Neuronal stem cell (in vitro differentiated cells): ENCODE results near the gene NLRC3.

Experiments used
- DNase-seq: peaks from one replicate; pipeline ENCODE4 v3.0.0-alpha.2; 2013; ENCODE audit warnings: low spot score
- H2AFZ ChIP-seq: one replicate; pipeline ENCODE4 v1.6.1; 2013; ENCODE audit warnings: mild to moderate bottlenecking, low read length, inconsistent platforms
- H2AK5ac ChIP-seq: 2 replicates; pipeline ENCODE4 v1.6.1; 2013; ENCODE audit warnings: low read depth, mild to moderate bottlenecking, inconsistent platforms, low read length, moderate library complexity, mixed read lengths
- H2BK120ac ChIP-seq: 2 replicates; pipeline ENCODE4 v1.6.1; 2013; ENCODE audit warnings: low read depth, mild to moderate bottlenecking, inconsistent platforms, low read length, moderate library complexity, mixed read lengths
- H2BK12ac ChIP-seq: one replicate; pipeline ENCODE4 v1.6.1; 2013; ENCODE audit warnings: low read length, inconsistent platforms
- H2BK15ac ChIP-seq: 2 replicates; pipeline ENCODE4 v1.6.1; 2013; ENCODE audit warnings: mild to moderate bottlenecking, low read length, inconsistent platforms, mixed read lengths
- H2BK5ac ChIP-seq: one replicate; pipeline ENCODE4 v1.6.1; 2013; ENCODE audit warnings: inconsistent platforms, mild to moderate bottlenecking, low read length, moderate library complexity
- H3K14ac ChIP-seq: one replicate; pipeline ENCODE4 v1.6.1; 2013; ENCODE audit warnings: low read length, inconsistent platforms
- H3K18ac ChIP-seq: 2 replicates; pipeline ENCODE4 v1.6.1; 2013; ENCODE audit warnings: low read length, inconsistent platforms
- H3K23ac ChIP-seq: 2 replicates; pipeline ENCODE4 v1.6.1; 2013; ENCODE audit warnings: low read depth, mild to moderate bottlenecking, mixed read lengths, low read length, inconsistent platforms; ENCODE audit not compliant: poor library complexity
- H3K27ac ChIP-seq: replicated peaks from 3 replicates; pipeline ENCODE4 v1.5.1; 2013; ENCODE audit warnings: low read length, inconsistent platforms
- H3K27me3 ChIP-seq, 3 experiments: 2 replicates each; pipeline ENCODE4 v1.6.1; 2013; ENCODE audit warnings: low read length in 3 of 3, mild to moderate bottlenecking in 2 of 3, inconsistent platforms in 1 of 3, low read depth in 1 of 3, mixed read lengths in 1 of 3, moderate library complexity in 1 of 3; ENCODE audit not compliant: control insufficient read depth in 3 of 3, insufficient read depth in 3 of 3
- H3K36me3 ChIP-seq, 2 donors: replicated peaks in 1 of 2; 2 replicates each; pipeline ENCODE4 v1.6.1; 2013; ENCODE audit warnings: low read length in 2 of 2; ENCODE audit not compliant: control insufficient read depth in 2 of 2, insufficient read depth in 2 of 2
- H3K4ac ChIP-seq: 2 replicates; pipeline ENCODE4 v1.6.1; 2013; ENCODE audit warnings: inconsistent platforms, mild to moderate bottlenecking, low read length, moderate library complexity
- H3K4me1 ChIP-seq, 2 donors: 1 replicate in 1 of 2; 2 replicates in 1 of 2; pipeline ENCODE4 v1.6.1; 2013; ENCODE audit warnings: low read length in 2 of 2, low read depth in 1 of 2; ENCODE audit not compliant: control insufficient read depth in 2 of 2, insufficient read depth in 1 of 2
- H3K4me2 ChIP-seq: one replicate; pipeline ENCODE4 v1.6.1; 2013; ENCODE audit warnings: mild to moderate bottlenecking, low read length, inconsistent platforms; ENCODE audit not compliant: insufficient read depth, poor library complexity, severe bottlenecking
- H3K4me3 ChIP-seq, 2 donors: 2 replicates each; pipeline ENCODE4 v1.5.1; 2013; ENCODE audit warnings: low read length in 2 of 2, mild to moderate bottlenecking in 2 of 2, inconsistent platforms in 1 of 2, moderate library complexity in 1 of 2
- H3K79me1 ChIP-seq: one replicate; pipeline ENCODE4 v1.6.1; 2013; ENCODE audit warnings: low read depth, mild to moderate bottlenecking, inconsistent platforms, low read length, moderate library complexity
- H3K9ac ChIP-seq: one replicate; pipeline ENCODE4 v1.6.1; 2013; ENCODE audit warnings: mild to moderate bottlenecking, low read depth, low read length, inconsistent platforms; ENCODE audit not compliant: poor library complexity
- H3K9me3 ChIP-seq, 2 donors: replicated peaks in 1 of 2; 2 replicates each; pipeline versions ENCODE3 to v1.6.1; 2013; ENCODE audit warnings: low read length in 2 of 2, mild to moderate bottlenecking in 2 of 2, inconsistent platforms in 1 of 2, low read depth in 1 of 2, mixed read lengths in 1 of 2, moderate library complexity in 1 of 2; ENCODE audit not compliant: control insufficient read depth in 2 of 2, insufficient read depth in 1 of 2
- H4K8ac ChIP-seq: one replicate; pipeline ENCODE4 v1.6.1; 2013; ENCODE audit warnings: low read depth, mild to moderate bottlenecking, inconsistent platforms, low read length, moderate library complexity
- H4K91ac ChIP-seq: one replicate; pipeline ENCODE4 v1.6.1; 2013; ENCODE audit warnings: low read length, low read depth, mild to moderate bottlenecking, inconsistent platforms; ENCODE audit not compliant: poor library complexity
- WGBS, 2 donors: extraction: QIAGEN DNeasy Blood & Tissue Kit; methylation state at CpG; one replicate each; pipeline ENCODE4 v1.1.7; 2013; ENCODE audit warnings: missing lambda C conversion rate in 2 of 2, mixed read lengths in 1 of 2; ENCODE audit not compliant: insufficient read length in 2 of 2, insufficient replicate concordance in 1 of 2; ENCODE audit errors: extremely low coverage in 2 of 2; 5-methylcytosine and 5-hydroxymethylcytosine counted together

The NLRC3 gene

DNA sequence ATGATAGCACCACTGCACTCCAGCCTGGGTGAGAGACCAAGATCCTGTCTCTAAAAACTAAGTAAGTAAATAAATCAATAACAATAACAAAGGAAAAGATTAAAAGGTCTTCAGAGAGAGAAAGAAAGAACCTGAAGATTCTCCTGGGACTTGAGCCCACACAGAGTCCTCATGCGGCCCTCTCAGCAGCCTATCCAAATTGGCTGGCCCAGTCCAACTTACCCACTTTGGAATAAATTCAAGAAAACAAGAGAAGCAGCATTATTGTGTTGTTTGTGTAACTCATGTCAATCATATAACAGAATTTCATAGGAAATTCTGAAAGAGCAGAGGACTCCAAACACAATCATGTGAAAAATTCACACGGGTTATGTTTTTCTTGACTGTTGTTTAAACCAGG is 30.4 kb upstream of the NLRC3 start:
- H3K9me3 ChIP-seq = no peaks in the 10 kb centered on the region
- H4K8ac ChIP-seq = no peak overlapping the region
- H3K4me2 ChIP-seq = no peak overlapping the region
- H3K79me1 ChIP-seq = peaks cover 6% of the 10 kb centered on the region
- H2BK15ac ChIP-seq = no peak overlapping the region
- no peak overlapping the region for H2BK120ac ChIP-seq
- H3K18ac ChIP-seq = no peak overlapping the region
- peaks cover 8 to 49% of the 10 kb centered on the region in 2 donors for H3K36me3 ChIP-seq
- no peak overlapping the region for H2BK12ac ChIP-seq
- H3K14ac ChIP-seq = no peak overlapping the region
- H3K4ac ChIP-seq = no peak overlapping the region
- DNase-seq = no peak
- no peak overlapping the region for H3K23ac ChIP-seq
- no peaks in the 10 kb centered on the region for H3K27me3 ChIP-seq
- H3K4me1 ChIP-seq = peaks cover 5 to 6% of the 10 kb centered on the region in 2 donors
- no peak overlapping the region for H3K4me3 ChIP-seq
- H2AK5ac ChIP-seq = no peak overlapping the region
- WGBS, 2 donors = no CpG with 5 or more reads among the region's 2 CpGs
- H4K91ac ChIP-seq = no peak overlapping the region
- H2BK5ac ChIP-seq = no peak overlapping the region
- H3K9ac ChIP-seq = no peak overlapping the region
- H2AFZ ChIP-seq = no peak overlapping the region
- no peak overlapping the region for H3K27ac ChIP-seq

DNA sequence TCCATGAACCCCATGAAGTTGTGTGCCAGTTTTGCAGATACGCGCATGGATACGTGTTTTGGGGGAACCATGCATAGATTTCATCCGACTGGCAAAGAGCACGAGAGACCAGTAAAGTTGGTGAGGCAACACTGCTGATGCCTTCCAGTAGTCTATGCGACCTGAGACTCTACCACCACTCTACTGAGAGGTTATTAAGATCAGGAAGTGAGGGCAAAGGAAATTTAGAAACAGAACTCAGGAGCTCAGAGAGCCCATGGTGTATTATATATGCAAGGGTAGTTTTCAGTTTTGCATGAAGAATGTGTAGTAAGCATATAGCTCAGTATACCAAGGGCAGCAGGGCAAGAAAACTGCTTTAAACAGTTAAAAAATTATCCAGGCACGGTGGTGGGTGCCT is 30.0 kb upstream of the NLRC3 start:
- Histone ChIP-seq H2BK5ac (no peak overlapping the region), H3K9me3 (peaks cover 0 to under 1% of the 10 kb centered on the region in 2 donors), H3K4me1 (peaks cover 5 to 6% of the 10 kb centered on the region in 2 donors), H3K4ac (no peak overlapping the region), H2BK120ac (no peak overlapping the region), H3K27ac (no peak overlapping the region), H3K14ac (no peak overlapping the region), H4K91ac (no peak overlapping the region), H3K27me3 (no peaks in the 10 kb centered on the region), H3K4me2 (no peak overlapping the region), H3K4me3 (no peak overlapping the region), H2BK15ac (no peak overlapping the region), H4K8ac (no peak overlapping the region), H2BK12ac (no peak overlapping the region), H3K18ac (no peak overlapping the region), H2AFZ (no peak overlapping the region), H2AK5ac (no peak overlapping the region), H3K9ac (no peak overlapping the region), H3K36me3 (peaks cover 12 to 54% of the 10 kb centered on the region in 2 donors), H3K23ac (no peak overlapping the region), H3K79me1 (peaks cover 6% of the 10 kb centered on the region)
- no CpG with 5 or more reads among the region's 7 CpGs for WGBS, 2 donors
- no peak for DNase-seq

DNA sequence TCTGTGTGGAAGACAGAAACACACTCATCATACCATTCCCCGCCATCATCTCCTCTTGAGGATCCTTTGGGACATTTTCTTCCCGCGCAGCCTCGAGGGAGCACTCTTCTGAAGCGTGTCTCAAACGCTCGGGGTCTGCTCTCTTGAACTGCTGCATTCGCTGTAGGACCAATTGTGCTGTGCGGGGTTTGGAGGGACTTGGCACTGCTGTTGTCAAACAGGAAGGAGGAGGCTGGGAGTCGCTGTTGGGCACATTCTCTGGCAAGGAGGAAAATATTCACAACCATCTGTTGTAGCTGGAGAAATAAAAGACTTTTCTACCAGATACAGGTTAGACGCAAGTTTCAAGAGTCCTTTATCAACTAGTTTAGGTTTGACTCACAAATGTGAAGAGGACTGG is 29.2 kb upstream of the NLRC3 start:
- H3K4me1 ChIP-seq = peaks cover 5 to 6% of the 10 kb centered on the region in 2 donors
- H4K8ac ChIP-seq = no peak overlapping the region
- no peak overlapping the region for H3K4ac ChIP-seq
- H2BK5ac ChIP-seq = no peak overlapping the region
- H2BK15ac ChIP-seq = no peak overlapping the region
- H3K14ac ChIP-seq = no peak overlapping the region
- no peaks in the 10 kb centered on the region for H3K27me3 ChIP-seq
- H3K18ac ChIP-seq = no peak overlapping the region
- WGBS, 2 donors = no CpG with 5 or more reads among the region's 11 CpGs
- no peak overlapping the region for H3K27ac ChIP-seq
- H3K9ac ChIP-seq = no peak overlapping the region
- peaks cover 20 to 61% of the 10 kb centered on the region in 2 donors for H3K36me3 ChIP-seq
- H2AK5ac ChIP-seq = no peak overlapping the region
- H3K4me3 ChIP-seq = no peak overlapping the region
- no peak overlapping the region for H4K91ac ChIP-seq
- H2AFZ ChIP-seq = no peak overlapping the region
- H3K4me2 ChIP-seq = no peak overlapping the region
- no peak overlapping the region for H3K23ac ChIP-seq
- peaks cover 2 to 4% of the 10 kb centered on the region in 2 donors for H3K9me3 ChIP-seq
- no peak for DNase-seq
- H3K79me1 ChIP-seq = peaks cover 2% of the 10 kb centered on the region
- H2BK120ac ChIP-seq = no peak overlapping the region
- no peak overlapping the region for H2BK12ac ChIP-seq

DNA sequence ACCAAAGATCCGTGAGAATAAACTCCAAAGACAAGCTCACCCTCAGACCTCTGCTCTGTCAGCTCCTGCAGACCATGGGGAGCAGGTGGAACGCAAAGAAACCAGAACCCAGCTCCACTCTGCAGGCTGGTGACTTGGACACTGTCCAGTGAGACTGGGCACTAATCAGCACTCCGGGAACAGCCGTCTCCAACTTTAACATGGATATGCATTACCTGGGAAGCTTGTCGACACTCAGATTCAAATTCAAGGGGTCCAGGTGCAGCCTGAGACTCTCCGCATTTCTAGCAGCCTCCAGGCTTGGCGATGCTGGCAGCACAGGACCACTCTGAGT is 25.1 kb upstream of the NLRC3 start:
- Histone ChIP-seq H4K91ac (no peak overlapping the region), H3K9ac (no peak overlapping the region), H3K14ac (no peak overlapping the region), H3K4me3 (no peak overlapping the region), H3K36me3 (peaks cover 47 to 86% of the 10 kb centered on the region in 2 donors), H2BK12ac (no peak overlapping the region), H3K27ac (no peak overlapping the region), H3K79me1 (peaks cover 2% of the 10 kb centered on the region), H2BK15ac (no peak overlapping the region), H2BK5ac (no peak overlapping the region), H2AFZ (no peak overlapping the region), H4K8ac (no peak overlapping the region), H3K27me3 (no peaks in the 10 kb centered on the region), H3K23ac (no peak overlapping the region), H3K4me2 (no peak overlapping the region), H3K18ac (no peak overlapping the region), H2AK5ac (no peak overlapping the region), H2BK120ac (no peak overlapping the region), H3K4ac (no peak overlapping the region), H3K4me1 (no peaks in the 10 kb centered on the region), H3K9me3 (peaks cover 21 to 29% of the 10 kb centered on the region in 2 donors)
- no CpG with 5 or more reads among the region's 7 CpGs for WGBS, 2 donors
- no peak for DNase-seq
